Heart left ventricle (tissue), 16 donors: ENCODE data around the gene PGP. TPM values are rescaled to one million over a fixed set of nuclear protein-coding genes. Genes with fewer than 3 reads are reported as not detected.
A peak's percentile ranks its signal among the peaks of the same experiment; 100 is the strongest.

Source experiments
- ATAC-seq, 4 donors: fragments of 200-7000 bp; cut with Tn5 transposase; one replicate each; pipeline ENCODE4 v1.9.1; 2020 to 2022; ENCODE audit warnings: moderate library complexity in 4 of 4, mild to moderate bottlenecking in 3 of 4, moderate number of reproducible peaks in 1 of 4
- DNase-seq, 5 donors: peaks; one replicate each; pipeline ENCODE4 v3.0.0-alpha.2; 2020
- H3K27ac ChIP-seq, 12 donors: fragments of 200-600 bp; sonication (generic) in 4 of 12; one replicate each; pipeline versions ENCODE4 v1.5.0 to v1.8.0; 2016 to 2022; ENCODE audit warnings: mild to moderate bottlenecking in 2 of 12
- H3K27me3 ChIP-seq, 9 donors: fragments of 200-600 bp; sonication (generic) in 2 of 9; one replicate each; pipeline versions ENCODE4 v1.5.1 to v1.8.0; 2016 to 2022; ENCODE audit warnings: mild to moderate bottlenecking in 3 of 9
- H3K36me3 ChIP-seq, 9 donors: fragments of 200-600 bp; sonication (generic) in 2 of 9; one replicate each; pipeline versions ENCODE4 v1.5.0 to v1.8.0; 2018 to 2022; ENCODE audit warnings: mild to moderate bottlenecking in 2 of 9
- H3K4me1 ChIP-seq, 12 donors: fragments of 200-600 bp; sonication (generic) in 4 of 12; one replicate each; pipeline versions ENCODE4 v1.5.0 to v1.8.0; 2016 to 2022; ENCODE audit warnings: mild to moderate bottlenecking in 3 of 12
- H3K4me3 ChIP-seq, 12 donors: fragments of 200-600 bp; sonication (generic) in 4 of 12; one replicate each; pipeline versions ENCODE4 v1.5.0 to v1.8.0; 2017 to 2022; ENCODE audit warnings: mild to moderate bottlenecking in 9 of 12, moderate library complexity in 4 of 12
- H3K9me3 ChIP-seq, 12 donors: fragments of 200-600 bp; sonication (generic) in 4 of 12; one replicate each; pipeline versions ENCODE4 v1.5.0 to v1.8.0; 2016 to 2022; ENCODE audit warnings: mild to moderate bottlenecking in 1 of 12
- CTCF ChIP-seq, 12 donors: fragments of 200-600 bp; sonication (generic) in 4 of 12; IDR thresholded peaks; one replicate each; pipeline versions ENCODE4 v1.5.0 to v1.8.0; 2018 to 2022; ENCODE audit warnings: antibody characterized with exemption in 12 of 12, mild to moderate bottlenecking in 5 of 12
- POLR2A ChIP-seq, 2 donors: fragments of 450-650 bp; IDR thresholded peaks; one replicate each; pipeline ENCODE4 v1.6.1; 2017; ENCODE audit warnings: antibody characterized with exemption in 2 of 2, mild to moderate bottlenecking in 2 of 2, moderate library complexity in 2 of 2
- WGBS, 4 donors: extraction: QIAGEN DNeasy Blood & Tissue Kit in 2 of 4; methylation state at CpG; one replicate each; pipeline versions ENCODE4 v1.1.5 to v1.1.7; 2013 to 2018; 5-methylcytosine and 5-hydroxymethylcytosine counted together
- intact Hi-C, 10 donors: fragments of 100-400 bp; cut with DNase I; formaldehyde crosslinking; loops; one replicate each; pipeline versions ENCODE4 v1.11.1 to v1.14.2; 2022
- polyA plus RNA-seq, 2 donors: library from polyadenylated mRNA; stranded (reverse); fragments of 200-250 nt; gene quantifications; one replicate each; pipeline ENCODE4 v1.2.3, GENCODE V29; 2013
- total RNA-seq, 9 donors: library from RNA; depleted of rRNA in 2 of 9; stranded (reverse); fragments of >200 nt in 2 of 9; fragmentation: NEBNext Ultra II Directional in 3 of 9; extraction: Animal tissue kit (Norgen Biotek cat#: 25700) in 3 of 9; gene quantifications; one replicate each; pipeline versions ENCODE4 v1.1.0 to v1.2.4, GENCODE V29; 2016 to 2023
- donor health status: ischemic (EF 13 %, LVEDD 7.1; RV severe dilation, severe dysfunction).
- donor health status: healthy with polysubstance abuse.
- donor health status: DM: no; HTN: yes; CAD: no.
- donor health status: DM: no; HTN: no; CAD: no.
- donor health status: ischemic (EF 25% LVEDD 6.9; RV normal size, moderate dysfunction).
- donor health status: ischemic (EF 25% LVEDD 5.7; RV mildly dilated, moderate dysfunction).
- donor health status: healthy.
- donor health status: DM: yes; HTN: yes; CAD: no.
- donor health status: ischemic (EF 35%, LVEDD 5.7; RV mildly dilated, moderate dysfunction).
- donor health status: nonischemic (EF 11% LVEDD 7.7; RV severe dilation, severe dysfunction).
- donor health status: DM: yes; HTN: yes; CAD: no.
- donor health status: PGD.
- donor health status: ischemic (EF 29% LVEDD 5.4; RV normal size, mild dysfunction).
- donor health status: nonischemic (EF 23%, LVEDD 6.1; RV moderate dilation, normal function).

Gene PGP
- total and polyA plus RNA-seq, 11 donors = 19.6 to 44.0 (median 31.7) TPM

GRCh38 chr16:2179576-2179975 is 35.1 kb downstream of the PGP start:
- Histone ChIP-seq H3K4me3 (no peak overlapping the region), H3K27ac (no peak overlapping the region), H3K36me3 (peaks cover 0 to 37% (median 29%) of the 10 kb centered on the region in 9 donors), H3K27me3 (no peaks in the 10 kb centered on the region), H3K9me3 (no peaks in the 10 kb centered on the region), H3K4me1 (no peaks in the 10 kb centered on the region)
- WGBS, 4 donors = 92 to 95% (median 93%) methylated on average over 13 to 31 of the region's 31 CpGs
- ATAC-seq = no peak
- DNase-seq = no peak
- no peak for TF ChIP-seq CTCF (IDR thresholded peaks at IDR 0.05)
- no peak for TF ChIP-seq POLR2A (IDR thresholded peaks at IDR 0.05)
- intact Hi-C loops = no loop called here

DNA sequence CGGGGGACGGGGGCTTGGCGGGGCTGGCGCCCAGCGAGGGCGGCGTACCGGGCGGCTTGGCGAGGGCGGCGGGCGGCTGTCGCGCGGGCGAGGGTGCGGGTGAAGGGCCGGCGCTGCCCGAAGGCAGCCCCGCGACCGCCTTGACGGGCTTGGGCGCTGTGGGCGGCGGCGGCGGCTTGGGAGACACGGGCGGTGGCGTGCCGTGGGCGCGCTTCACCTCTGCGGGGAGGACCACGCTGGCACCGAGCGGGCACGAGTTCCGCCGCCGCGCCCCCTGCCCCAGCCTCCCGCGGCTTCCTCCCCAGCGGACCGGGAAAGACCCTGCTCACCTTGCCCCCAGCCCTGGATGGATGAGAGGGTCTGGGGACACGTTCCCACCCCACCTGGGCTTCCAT is 35.5 kb downstream of the PGP start:
- intact Hi-C loops = no loop called here
- Histone ChIP-seq H3K4me1 (no peaks in the 10 kb centered on the region), H3K36me3 (peaks cover 0 to 41% (median 34%) of the 10 kb centered on the region in 9 donors), H3K4me3 (no peak overlapping the region), H3K27me3 (no peaks in the 10 kb centered on the region), H3K27ac (no peak overlapping the region), H3K9me3 (no peaks in the 10 kb centered on the region)
- WGBS, 4 donors = 14 to 41% (median 36%) methylated on average over 36 to 50 of the region's 50 CpGs
- TF ChIP-seq CTCF (IDR thresholded peaks at IDR 0.05) (no peak), POLR2A (IDR thresholded peaks at IDR 0.05) (no peak)
- DNase-seq = no peak
- no peak for ATAC-seq

- TF ChIP-seq CTCF (IDR thresholded peaks at IDR 0.05) (no peak), POLR2A (IDR thresholded peaks at IDR 0.05) (no peak)
- H3K9me3 ChIP-seq = no peaks in the 10 kb centered on the region
- no peak overlapping the region for H3K4me3 ChIP-seq
- no peaks in the 10 kb centered on the region for H3K4me1 ChIP-seq
- WGBS, 4 donors = 11 to 34% (median 31%) methylated on average over 45 to 106 of the region's 106 CpGs
- peak in 2 of 4 donors; percentile 18 to 33 for ATAC-seq
- no peaks in the 10 kb centered on the region for H3K27me3 ChIP-seq
- H3K27ac ChIP-seq = no peak overlapping the region
- peaks cover 0 to 47% (median 39%) of the 10 kb centered on the region in 9 donors for H3K36me3 ChIP-seq
- DNase-seq = no peak
- intact Hi-C loops = no loop called here
Observed at GRCh38 chr16:2178321-2179106, 36.1 kb downstream of the PGP start.

DNA sequence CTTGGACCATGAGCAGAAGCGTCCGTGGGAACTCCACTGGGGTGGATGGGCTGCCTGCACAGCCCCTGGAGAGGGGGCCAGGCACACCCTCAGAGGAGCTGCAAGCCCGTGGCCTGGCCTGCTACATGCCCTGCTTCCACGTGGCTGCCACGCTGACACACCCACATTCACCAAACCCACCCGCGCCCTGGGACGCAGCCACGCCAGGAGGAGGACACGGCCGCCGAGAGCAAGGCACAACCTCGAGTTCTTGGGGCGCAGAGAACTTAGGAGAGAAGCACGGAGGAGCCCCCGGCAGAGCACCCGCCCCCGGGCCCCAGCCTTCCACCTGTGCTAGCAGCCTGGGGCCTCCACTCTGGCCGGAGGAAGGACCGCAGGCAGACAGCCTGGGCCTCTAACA is 37.1 kb downstream of the PGP start:
- no peak overlapping the region for H3K27ac ChIP-seq
- peaks cover 0 to 53% (median 45%) of the 10 kb centered on the region in 9 donors for H3K36me3 ChIP-seq
- TF ChIP-seq CTCF (IDR thresholded peaks at IDR 0.05) = no peak
- no peak for TF ChIP-seq POLR2A (IDR thresholded peaks at IDR 0.05)
- intact Hi-C loops = no loop called here
- no peak for DNase-seq
- no peak for ATAC-seq
- 95 to 97% (median 96%) methylated on average over 18 to 20 of the region's 20 CpGs for WGBS, 4 donors
- no peaks in the 10 kb centered on the region for H3K27me3 ChIP-seq
- H3K4me1 ChIP-seq = no peaks in the 10 kb centered on the region
- H3K4me3 ChIP-seq = no peak overlapping the region
- H3K9me3 ChIP-seq = no peaks in the 10 kb centered on the region
